Left lung (tissue), 10 donors: ENCODE results near the gene CNKSR2. TPM values are rescaled to one million over a fixed set of nuclear protein-coding genes. Genes with fewer than 3 reads are reported as not detected.

Source experiments
- ATAC-seq: fragments of 200-7000 bp; cut with Tn5 transposase; one replicate; pipeline ENCODE4 v1.9.1; 2020; ENCODE audit warnings: moderate library complexity
- DNase-seq, 4 donors: peaks; one replicate each; pipeline ENCODE4 v3.0.0-alpha.2; 2013 to 2020
- H3K27ac ChIP-seq, 2 donors: fragments of 200-600 bp; sonication (generic) in 1 of 2; one replicate each; pipeline versions ENCODE4 v1.5.0 to v1.8.0; 2020 to 2021
- H3K27me3 ChIP-seq, 2 donors: fragments of 200-600 bp; sonication (generic) in 1 of 2; one replicate each; pipeline versions ENCODE4 v1.5.0 to v1.8.0; 2020 to 2021
- H3K36me3 ChIP-seq, 2 donors: fragments of 200-600 bp; sonication (generic) in 1 of 2; one replicate each; pipeline versions ENCODE4 v1.5.0 to v1.8.0; 2020 to 2021
- H3K4me1 ChIP-seq, 2 donors: fragments of 200-600 bp; one replicate each; pipeline ENCODE4 v1.8.0; 2021
- H3K4me3 ChIP-seq, 2 donors: fragments of 200-600 bp; sonication (generic) in 1 of 2; one replicate each; pipeline versions ENCODE4 v1.5.0 to v1.8.0; 2020 to 2021; ENCODE audit warnings: mild to moderate bottlenecking in 1 of 2
- H3K9me3 ChIP-seq, 2 donors: fragments of 200-600 bp; sonication (generic) in 1 of 2; one replicate each; pipeline versions ENCODE4 v1.5.0 to v1.8.0; 2020 to 2021
- intact Hi-C, 2 donors: fragments of 100-400 bp; cut with DNase I; formaldehyde crosslinking; loops; one replicate each; pipeline versions ENCODE4 v1.11.2 to v1.14.2; 2022
- polyA plus RNA-seq, 6 donors: library from polyadenylated mRNA; unstranded; fragments of 120-200 nt; gene quantifications; one replicate each; pipeline ENCODE4 v1.2.1, GENCODE V29; 2013; ENCODE audit not compliant: insufficient read length in 6 of 6
- total RNA-seq, 2 donors: library from RNA; stranded (reverse); fragmentation: NEBNext Ultra II Directional; extraction: Animal tissue kit (Norgen Biotek cat#: 25700); gene quantifications; one replicate each; pipeline ENCODE4 v1.2.1, GENCODE V29; 2021
- TF ChIP-seq, protein P1 (sequence below), 2 donors: fragments of 200-600 bp; sonication (generic) in 1 of 2; IDR thresholded peaks; one replicate each; pipeline versions ENCODE4 v1.5.0 to v1.8.0; 2021; ENCODE audit warnings: antibody characterized with exemption in 2 of 2
- donor health status: DM: no; HTN: yes; CAD: no.
- donor health status: DM: no; HTN: no; CAD: no.

CNKSR2 gene
- total and polyA plus RNA-seq, 8 donors = 3.8 to 14.9 (median 9.8) TPM

DNA sequence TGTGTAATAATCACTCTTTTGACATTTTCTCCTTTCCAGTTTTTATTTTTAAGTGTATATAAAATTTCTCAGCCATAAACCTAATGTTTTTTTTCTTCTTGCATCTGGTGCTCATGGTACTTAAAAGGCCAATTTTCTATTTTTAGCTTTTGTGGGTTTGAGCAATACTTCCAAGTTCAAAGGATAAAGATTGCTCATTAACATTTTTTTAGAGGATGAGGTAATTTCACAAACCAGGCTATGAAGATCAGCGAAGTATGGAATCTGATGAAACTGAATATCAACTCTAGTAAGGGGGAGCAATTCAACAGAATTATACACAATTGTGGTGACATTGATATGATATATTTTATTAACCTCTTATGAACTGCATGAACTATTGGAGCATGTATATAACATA lies 309.7 kb downstream of the CNKSR2 start:
- ATAC-seq (no peak), DNase-seq (no peak)
- intact Hi-C loops = no loop called here
- TF ChIP-seq, protein P1, sequence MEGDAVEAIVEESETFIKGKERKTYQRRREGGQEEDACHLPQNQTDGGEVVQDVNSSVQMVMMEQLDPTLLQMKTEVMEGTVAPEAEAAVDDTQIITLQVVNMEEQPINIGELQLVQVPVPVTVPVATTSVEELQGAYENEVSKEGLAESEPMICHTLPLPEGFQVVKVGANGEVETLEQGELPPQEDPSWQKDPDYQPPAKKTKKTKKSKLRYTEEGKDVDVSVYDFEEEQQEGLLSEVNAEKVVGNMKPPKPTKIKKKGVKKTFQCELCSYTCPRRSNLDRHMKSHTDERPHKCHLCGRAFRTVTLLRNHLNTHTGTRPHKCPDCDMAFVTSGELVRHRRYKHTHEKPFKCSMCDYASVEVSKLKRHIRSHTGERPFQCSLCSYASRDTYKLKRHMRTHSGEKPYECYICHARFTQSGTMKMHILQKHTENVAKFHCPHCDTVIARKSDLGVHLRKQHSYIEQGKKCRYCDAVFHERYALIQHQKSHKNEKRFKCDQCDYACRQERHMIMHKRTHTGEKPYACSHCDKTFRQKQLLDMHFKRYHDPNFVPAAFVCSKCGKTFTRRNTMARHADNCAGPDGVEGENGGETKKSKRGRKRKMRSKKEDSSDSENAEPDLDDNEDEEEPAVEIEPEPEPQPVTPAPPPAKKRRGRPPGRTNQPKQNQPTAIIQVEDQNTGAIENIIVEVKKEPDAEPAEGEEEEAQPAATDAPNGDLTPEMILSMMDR (IDR thresholded peaks at IDR 0.05) = no peak
- Histone ChIP-seq H3K27me3 (no peaks in the 10 kb centered on the region), H3K4me1 (no peaks in the 10 kb centered on the region), H3K9me3 (no peaks in the 10 kb centered on the region), H3K27ac (no peak overlapping the region), H3K4me3 (no peak overlapping the region), H3K36me3 (no peaks in the 10 kb centered on the region)

DNA sequence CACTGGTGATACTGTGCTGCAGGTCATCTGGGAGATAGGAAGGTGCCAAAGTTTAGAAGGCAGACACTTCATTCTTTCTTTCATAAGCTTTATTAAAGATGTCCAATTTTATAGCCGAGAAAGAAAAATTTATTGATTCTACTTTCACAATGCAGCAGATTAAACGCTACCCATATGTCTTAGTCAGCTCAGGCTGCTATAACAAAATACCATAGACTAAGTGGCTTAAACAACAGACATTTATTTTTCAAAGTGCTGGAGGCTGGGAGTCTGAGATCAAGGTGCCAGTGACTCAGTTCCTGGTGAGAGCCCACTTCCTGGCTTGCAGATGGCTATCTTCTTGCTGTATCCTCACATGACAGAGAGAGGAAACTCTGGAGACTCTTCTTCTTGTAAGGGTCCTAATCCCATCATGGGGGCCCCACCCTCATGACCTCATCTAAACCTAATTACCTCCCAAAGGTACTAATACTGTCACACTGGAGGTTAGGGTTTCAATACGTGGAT lies 317.3 kb downstream of the CNKSR2 start:
- no peaks in the 10 kb centered on the region for H3K9me3 ChIP-seq
- H3K27me3 ChIP-seq = no peaks in the 10 kb centered on the region
- H3K4me3 ChIP-seq = no peak overlapping the region
- H3K27ac ChIP-seq = no peak overlapping the region
- no peak for ATAC-seq
- H3K36me3 ChIP-seq = no peaks in the 10 kb centered on the region
- DNase-seq = no peak
- intact Hi-C loops = no loop called here
- no peaks in the 10 kb centered on the region for H3K4me1 ChIP-seq
- TF ChIP-seq, protein P1 (IDR thresholded peaks at IDR 0.05) = no peak

DNA sequence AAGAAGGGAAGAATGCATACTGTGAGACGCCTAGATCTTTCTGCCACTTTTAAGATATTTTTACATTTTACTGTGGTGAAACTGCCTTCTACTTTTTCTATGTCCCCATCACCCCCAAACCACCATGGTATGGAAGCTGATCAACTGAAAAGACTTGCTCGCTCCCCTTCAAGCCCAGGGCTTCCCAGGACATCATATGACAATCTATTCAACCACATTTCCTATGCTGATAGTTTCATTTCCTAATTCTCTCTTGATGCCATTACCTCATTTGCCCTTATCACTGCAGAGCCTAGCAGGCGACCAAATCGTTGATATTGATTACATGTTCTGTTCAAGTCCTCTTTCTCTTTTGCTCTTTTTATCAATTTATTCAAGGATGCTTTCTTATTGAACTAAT lies 324.1 kb downstream of the CNKSR2 start:
- ATAC-seq = no peak
- intact Hi-C loops = no loop called here
- no peak overlapping the region for H3K27ac ChIP-seq
- TF ChIP-seq, protein P1 (IDR thresholded peaks at IDR 0.05) = no peak
- no peaks in the 10 kb centered on the region for H3K9me3 ChIP-seq
- H3K4me1 ChIP-seq = no peaks in the 10 kb centered on the region
- H3K27me3 ChIP-seq = no peaks in the 10 kb centered on the region
- H3K4me3 ChIP-seq = no peak overlapping the region
- no peak for DNase-seq
- H3K36me3 ChIP-seq = no peaks in the 10 kb centered on the region

DNA sequence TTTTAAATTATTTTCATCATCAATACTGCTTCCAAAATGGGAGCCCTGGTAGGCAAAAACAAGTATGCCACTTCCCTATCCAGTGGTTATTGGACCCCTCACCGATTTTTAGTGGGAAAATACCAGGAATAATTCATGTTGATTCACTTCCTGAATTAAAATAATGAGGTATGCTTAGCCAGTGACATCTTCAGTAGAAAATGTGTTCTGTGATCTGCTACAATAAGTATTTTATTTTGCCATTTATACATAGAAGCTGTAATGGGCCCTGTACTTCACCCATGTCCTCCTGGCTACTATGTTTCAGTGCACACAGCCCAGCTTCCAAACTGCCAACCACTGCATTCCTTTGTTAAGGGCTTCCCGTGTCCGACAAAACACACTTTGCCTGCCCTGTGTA lies 324.9 kb downstream of the CNKSR2 start:
- Histone ChIP-seq H3K36me3 (no peaks in the 10 kb centered on the region), H3K27me3 (no peaks in the 10 kb centered on the region), H3K9me3 (no peaks in the 10 kb centered on the region), H3K4me3 (no peak overlapping the region), H3K4me1 (no peaks in the 10 kb centered on the region), H3K27ac (no peak overlapping the region)
- TF ChIP-seq, protein P1 (IDR thresholded peaks at IDR 0.05) = no peak
- no peak for DNase-seq
- intact Hi-C loops = no loop called here
- ATAC-seq = no peak

DNA sequence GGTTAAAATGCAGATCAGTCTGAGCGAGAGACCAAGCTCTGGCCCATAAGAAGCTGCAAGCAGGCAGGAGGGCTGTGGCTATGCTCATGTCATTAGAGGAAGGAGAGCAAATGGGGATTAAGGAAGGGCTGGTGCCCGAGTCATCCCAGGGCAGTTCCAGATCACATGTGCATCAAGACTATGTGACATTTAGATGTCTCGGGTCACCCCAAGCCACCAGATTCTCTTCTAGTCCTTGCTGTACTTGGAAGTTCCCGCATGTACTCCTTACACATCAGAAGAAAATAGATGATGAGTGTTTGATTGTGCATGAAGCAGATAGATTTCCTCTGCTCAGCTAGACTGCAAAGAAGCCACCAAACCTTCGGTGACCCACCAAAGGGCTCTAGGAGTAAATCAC lies 326.1 kb downstream of the CNKSR2 start:
- intact Hi-C loops = no loop called here

More for the DNA sequence above, 326.1 kb downstream of the CNKSR2 start:
- no peaks in the 10 kb centered on the region for H3K4me1 ChIP-seq
- no peaks in the 10 kb centered on the region for H3K27me3 ChIP-seq
- H3K27ac ChIP-seq = no peak overlapping the region
- ATAC-seq (no peak), DNase-seq (no peak)
- H3K4me3 ChIP-seq = no peak overlapping the region
- no peaks in the 10 kb centered on the region for H3K36me3 ChIP-seq
- TF ChIP-seq, protein P1 (IDR thresholded peaks at IDR 0.05) = no peak
- no peaks in the 10 kb centered on the region for H3K9me3 ChIP-seq
